Thyroid gland (tissue), 4 donors: Measurements from ENCODE around the gene RXRB. TPM values are rescaled to one million over a fixed set of nuclear protein-coding genes. Genes with fewer than 3 reads are reported as not detected.
A peak's percentile ranks its signal among the peaks of the same experiment; 100 is the strongest.

ENCODE experiments used
- DNase-seq, 2 donors: peaks; one replicate each; pipeline ENCODE4 v3.0.0-alpha.2; 2019
- H3K27ac ChIP-seq, 3 donors: fragments of 200-600 bp; sonication (generic); 1 replicate in 2 of 3; 2 replicates in 1 of 3; pipeline ENCODE4 v1.5.1; 2016 to 2019; ENCODE audit warnings: mild to moderate bottlenecking in 1 of 3, moderate library complexity in 1 of 3
- H3K27me3 ChIP-seq: fragments of 200-600 bp; sonication (generic); one replicate; pipeline ENCODE4 v1.5.1; 2019
- H3K36me3 ChIP-seq, 2 donors: fragments of 200-600 bp; sonication (generic); one replicate each; pipeline ENCODE4 v1.5.1; 2016 to 2019
- H3K4me1 ChIP-seq, 2 donors: fragments of 200-600 bp; sonication (generic); one replicate each; pipeline ENCODE4 v1.5.1; 2017 to 2019
- H3K4me3 ChIP-seq, 3 donors: fragments of 200-600 bp; sonication (generic); replicated peaks in 1 of 3; 1 replicate in 2 of 3; 2 replicates in 1 of 3; pipeline ENCODE4 v1.5.1; 2016; ENCODE audit warnings: mild to moderate bottlenecking in 1 of 3
- H3K9me3 ChIP-seq: fragments of 200-600 bp; sonication (generic); one replicate; pipeline ENCODE4 v1.5.1; 2017
- POLR2A ChIP-seq, 2 donors: fragments of 450-650 bp; IDR thresholded peaks; one replicate each; pipeline ENCODE4 v1.6.1; 2017; ENCODE audit warnings: antibody characterized with exemption in 2 of 2, mild to moderate bottlenecking in 2 of 2, moderate library complexity in 1 of 2
- WGBS, 2 donors: methylation state at CpG; one replicate each; pipeline ENCODE4 v1.1.5; 2017; 5-methylcytosine and 5-hydroxymethylcytosine counted together
- intact Hi-C: fragments of 100-400 bp; cut with DNase I; formaldehyde crosslinking; loops from one replicate; pipeline ENCODE4 v1.15.1; 2023
- total RNA-seq, 4 donors: library from RNA; depleted of rRNA; stranded (reverse); fragments of >200 nt; gene quantifications; one replicate each; pipeline ENCODE4 v1.2.3, GENCODE V29; 2016
- TF ChIP-seq, protein P1 (sequence below), 6 experiments: fragments of 200-600 bp in 3 of 6; fragments of 450-650 bp in 3 of 6; sonication (generic) in 3 of 6; IDR thresholded peaks; one replicate each; pipeline ENCODE4 v1.5.1; 2016 to 2019; ENCODE audit warnings: antibody characterized with exemption in 6 of 6, mild to moderate bottlenecking in 2 of 6, inconsistent platforms in 1 of 6, moderate library complexity in 1 of 6

Gene RXRB
- total RNA-seq, 4 donors from 2014 or later, result 29.6 to 46.8 (median 41.2) TPM

DNA sequence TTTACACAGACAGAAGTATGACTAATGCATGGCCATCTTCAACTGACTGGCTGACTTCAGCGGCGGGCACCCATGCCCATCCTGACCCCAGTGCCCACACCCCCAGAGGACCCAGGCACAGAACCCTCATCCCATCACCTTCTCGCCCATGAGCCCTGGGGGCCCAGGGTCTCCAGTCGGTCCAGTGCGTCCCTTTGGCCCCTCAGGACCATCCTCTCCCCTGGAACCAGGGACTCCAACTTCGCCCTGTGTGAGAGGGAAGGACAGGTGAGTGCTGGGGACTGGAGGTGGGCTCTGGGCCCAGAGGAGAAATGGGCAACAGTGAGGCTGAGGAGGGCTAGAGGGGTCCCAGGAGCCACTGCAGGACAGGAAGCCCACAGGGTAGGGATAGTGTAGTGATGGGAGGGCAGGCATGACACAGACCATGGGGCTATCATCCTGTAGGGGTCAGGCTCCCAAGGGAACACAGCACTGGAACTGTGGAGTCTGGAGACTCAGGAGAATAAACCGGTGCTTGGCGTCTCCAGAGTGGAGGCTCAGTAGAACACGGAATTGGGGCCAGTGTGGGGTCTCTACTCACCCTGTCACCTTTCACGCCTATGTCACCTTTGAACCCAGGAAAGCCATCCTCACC is 24.9 kb downstream of the RXRB start:
- no peaks in the 10 kb centered on the region for H3K4me1 ChIP-seq
- no peak overlapping the region for H3K4me3 ChIP-seq
- H3K27me3 ChIP-seq, result no peaks in the 10 kb centered on the region
- WGBS, 2 donors, result 83 to 90% methylated on average over 9 to 10 of the region's 10 CpGs
- intact Hi-C loops, result no loop called here
- TF ChIP-seq, protein P1, sequence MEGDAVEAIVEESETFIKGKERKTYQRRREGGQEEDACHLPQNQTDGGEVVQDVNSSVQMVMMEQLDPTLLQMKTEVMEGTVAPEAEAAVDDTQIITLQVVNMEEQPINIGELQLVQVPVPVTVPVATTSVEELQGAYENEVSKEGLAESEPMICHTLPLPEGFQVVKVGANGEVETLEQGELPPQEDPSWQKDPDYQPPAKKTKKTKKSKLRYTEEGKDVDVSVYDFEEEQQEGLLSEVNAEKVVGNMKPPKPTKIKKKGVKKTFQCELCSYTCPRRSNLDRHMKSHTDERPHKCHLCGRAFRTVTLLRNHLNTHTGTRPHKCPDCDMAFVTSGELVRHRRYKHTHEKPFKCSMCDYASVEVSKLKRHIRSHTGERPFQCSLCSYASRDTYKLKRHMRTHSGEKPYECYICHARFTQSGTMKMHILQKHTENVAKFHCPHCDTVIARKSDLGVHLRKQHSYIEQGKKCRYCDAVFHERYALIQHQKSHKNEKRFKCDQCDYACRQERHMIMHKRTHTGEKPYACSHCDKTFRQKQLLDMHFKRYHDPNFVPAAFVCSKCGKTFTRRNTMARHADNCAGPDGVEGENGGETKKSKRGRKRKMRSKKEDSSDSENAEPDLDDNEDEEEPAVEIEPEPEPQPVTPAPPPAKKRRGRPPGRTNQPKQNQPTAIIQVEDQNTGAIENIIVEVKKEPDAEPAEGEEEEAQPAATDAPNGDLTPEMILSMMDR (IDR thresholded peaks at IDR 0.05), result no peak
- TF ChIP-seq POLR2A (IDR thresholded peaks at IDR 0.05), result no peak
- H3K36me3 ChIP-seq, result no peaks in the 10 kb centered on the region
- no peaks in the 10 kb centered on the region for H3K9me3 ChIP-seq
- no peak overlapping the region for H3K27ac ChIP-seq
- DNase-seq, result no peak

- DNase-seq, result no peak
- TF ChIP-seq POLR2A (IDR thresholded peaks at IDR 0.05), result no peak
- TF ChIP-seq, protein P1 (IDR thresholded peaks at IDR 0.05), result no peak
- H3K36me3 ChIP-seq, result no peaks in the 10 kb centered on the region
Measured at GRCh38 chr6:33174784-33175183, 25.7 kb downstream of the RXRB start.

GRCh38 chr6:33173535-33174180 is 26.8 kb downstream of the RXRB start:
- TF ChIP-seq, protein P1 (IDR thresholded peaks at IDR 0.05), result no peak
- no peak for TF ChIP-seq POLR2A (IDR thresholded peaks at IDR 0.05)
- Histone ChIP-seq H3K36me3 (no peaks in the 10 kb centered on the region), H3K9me3 (no peaks in the 10 kb centered on the region), H3K4me3 (no peak overlapping the region), H3K27ac (no peak overlapping the region), H3K4me1 (no peaks in the 10 kb centered on the region), H3K27me3 (no peaks in the 10 kb centered on the region)
- DNase-seq, result no peak
- intact Hi-C loops, result no loop called here
- 70 to 75% methylated on average over 10 to 11 of the region's 11 CpGs for WGBS, 2 donors

More at GRCh38 chr6:33174784-33175183, 25.7 kb downstream of the RXRB start:
- Histone ChIP-seq H3K4me3 (no peak overlapping the region), H3K27me3 (no peaks in the 10 kb centered on the region), H3K9me3 (no peaks in the 10 kb centered on the region), H3K27ac (no peak overlapping the region), H3K4me1 (no peaks in the 10 kb centered on the region)
- WGBS, 2 donors, result 85 to 96% methylated on average over 4 of the region's 4 CpGs
- intact Hi-C loops, result no loop called here

- H3K4me1 ChIP-seq, result no peaks in the 10 kb centered on the region
- no peak overlapping the region for H3K4me3 ChIP-seq
- no peak overlapping the region for H3K27ac ChIP-seq
- TF ChIP-seq POLR2A (IDR thresholded peaks at IDR 0.05), result no peak
- TF ChIP-seq, protein P1 (IDR thresholded peaks at IDR 0.05), result peak in 1 of 6 experiments; percentile 8
- intact Hi-C loops, result no loop called here
- WGBS, 2 donors, result 74 to 75% methylated on average over 16 of the region's 16 CpGs
- no peaks in the 10 kb centered on the region for H3K9me3 ChIP-seq
- H3K36me3 ChIP-seq, result no peaks in the 10 kb centered on the region
- no peak for DNase-seq
- H3K27me3 ChIP-seq, result no peaks in the 10 kb centered on the region
Measured at GRCh38 chr6:33172688-33173534, 27.6 kb downstream of the RXRB start.
